ENCODE data around the gene FAM186B.

Gene FAM186B

GRCh38 chr12:49549735-49550692, 55.4 kb downstream of the FAM186B start:
- H3K4me3 ChIP-seq (ENCODE audit: low read length) = peak overlapping the region; percentile 79
- no peaks in the 10 kb centered on the region for H3K79me2 ChIP-seq (ENCODE audit: low read length)
- no peak for TF ChIP-seq EZH2phosphoT487 (IDR thresholded peaks at IDR 0.05; ENCODE audit: low read depth)
- TF ChIP-seq, protein P1, sequence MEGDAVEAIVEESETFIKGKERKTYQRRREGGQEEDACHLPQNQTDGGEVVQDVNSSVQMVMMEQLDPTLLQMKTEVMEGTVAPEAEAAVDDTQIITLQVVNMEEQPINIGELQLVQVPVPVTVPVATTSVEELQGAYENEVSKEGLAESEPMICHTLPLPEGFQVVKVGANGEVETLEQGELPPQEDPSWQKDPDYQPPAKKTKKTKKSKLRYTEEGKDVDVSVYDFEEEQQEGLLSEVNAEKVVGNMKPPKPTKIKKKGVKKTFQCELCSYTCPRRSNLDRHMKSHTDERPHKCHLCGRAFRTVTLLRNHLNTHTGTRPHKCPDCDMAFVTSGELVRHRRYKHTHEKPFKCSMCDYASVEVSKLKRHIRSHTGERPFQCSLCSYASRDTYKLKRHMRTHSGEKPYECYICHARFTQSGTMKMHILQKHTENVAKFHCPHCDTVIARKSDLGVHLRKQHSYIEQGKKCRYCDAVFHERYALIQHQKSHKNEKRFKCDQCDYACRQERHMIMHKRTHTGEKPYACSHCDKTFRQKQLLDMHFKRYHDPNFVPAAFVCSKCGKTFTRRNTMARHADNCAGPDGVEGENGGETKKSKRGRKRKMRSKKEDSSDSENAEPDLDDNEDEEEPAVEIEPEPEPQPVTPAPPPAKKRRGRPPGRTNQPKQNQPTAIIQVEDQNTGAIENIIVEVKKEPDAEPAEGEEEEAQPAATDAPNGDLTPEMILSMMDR (IDR thresholded peaks at IDR 0.05; ENCODE audit: low read depth, low read length) = no peak

GRCh38 chr12:49548822-49549648, 56.4 kb downstream of the FAM186B start:
- H3K27me3 ChIP-seq (ENCODE audit: low read depth, low read length) = 0 out of 2 replicates have a peak, but pooled peaks cover 4% of the 10 kb centered on the region
- H4K20me1 ChIP-seq (ENCODE audit: insufficient read depth, low read length) = no peaks in the 10 kb centered on the region
- H3K79me2 ChIP-seq (ENCODE audit: low read length) = no peaks in the 10 kb centered on the region
- H3K9ac ChIP-seq (ENCODE audit: low read length) = peak overlapping the region; percentile 60; the same call in 1 of the 2 replicates
- H3K36me3 ChIP-seq (replicated peaks; ENCODE audit: low read depth, low read length) = no peaks in the 10 kb centered on the region
- no peaks in the 10 kb centered on the region for H3K4me1 ChIP-seq (ENCODE audit: low read length)
- H3K4me2 ChIP-seq (ENCODE audit: low read length) = peak overlapping the region; percentile 56
- H3K4me3 ChIP-seq (ENCODE audit: low read length) = peak overlapping the region; percentile 79
- TF ChIP-seq EZH2phosphoT487 (IDR thresholded peaks at IDR 0.05; ENCODE audit: low read depth) = no peak
- TF ChIP-seq, protein P1 (IDR thresholded peaks at IDR 0.05; ENCODE audit: low read depth, low read length) = peak; percentile 21; the same call in 1 of the 2 replicates
- H3K27ac ChIP-seq (ENCODE audit: low read length) = no peak overlapping the region
- peak overlapping the region; percentile 74; the same call in 1 of the 2 replicates for H2AFZ ChIP-seq (ENCODE audit: low read depth, low read length)
- no peaks in the 10 kb centered on the region for H3K9me3 ChIP-seq (ENCODE audit: insufficient read depth, low read length)

More at GRCh38 chr12:49549735-49550692, 55.4 kb downstream of the FAM186B start:
- no peaks in the 10 kb centered on the region for H4K20me1 ChIP-seq (ENCODE audit: insufficient read depth, low read length)
- no peaks in the 10 kb centered on the region for H3K9me3 ChIP-seq (ENCODE audit: insufficient read depth, low read length)
- H3K4me1 ChIP-seq (ENCODE audit: low read length) = no peaks in the 10 kb centered on the region
- H3K27ac ChIP-seq (ENCODE audit: low read length) = no peak overlapping the region
- peak overlapping the region; percentile 56 for H3K4me2 ChIP-seq (ENCODE audit: low read length)
- H2AFZ ChIP-seq (ENCODE audit: low read depth, low read length) = peak overlapping the region; percentile 74; the same call in 1 of the 2 replicates
- 0 out of 2 replicates have a peak, but pooled peaks cover 4% of the 10 kb centered on the region for H3K27me3 ChIP-seq (ENCODE audit: low read depth, low read length)
- H3K36me3 ChIP-seq (replicated peaks; ENCODE audit: low read depth, low read length) = no peaks in the 10 kb centered on the region
- peak overlapping the region; percentile 60; the same call in 1 of the 2 replicates for H3K9ac ChIP-seq (ENCODE audit: low read length)

DNA sequence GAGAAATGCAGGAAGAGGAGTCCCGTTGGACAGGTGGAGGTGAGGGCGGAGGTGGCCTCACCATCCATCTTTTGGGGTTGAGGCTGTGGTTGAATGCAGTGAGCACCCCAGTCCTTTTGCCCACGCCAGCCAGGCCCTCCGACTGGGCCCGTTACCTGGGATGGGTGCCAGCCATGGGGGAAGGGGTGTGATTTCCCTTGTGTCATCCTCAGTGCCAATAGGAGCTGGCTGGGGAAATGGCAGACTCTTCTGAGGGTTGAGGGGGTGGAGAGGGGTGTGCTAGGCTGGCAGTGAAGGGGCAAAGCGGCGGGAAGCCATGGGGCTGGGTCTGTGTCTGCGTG, 57.0 kb downstream of the FAM186B start:
- Histone ChIP-seq H3K4me3 (ENCODE audit: low read length) (peak overlapping the region; percentile 79), H3K9ac (ENCODE audit: low read length) (peak overlapping the region; percentile 60; the same call in 1 of the 2 replicates), H3K36me3 (replicated peaks; ENCODE audit: low read depth, low read length) (no peaks in the 10 kb centered on the region), H3K27me3 (ENCODE audit: low read depth, low read length) (0 out of 2 replicates have a peak, but pooled peaks cover 4% of the 10 kb centered on the region), H4K20me1 (ENCODE audit: insufficient read depth, low read length) (no peaks in the 10 kb centered on the region), H3K27ac (ENCODE audit: low read length) (no peak overlapping the region), H2AFZ (ENCODE audit: low read depth, low read length) (no peak overlapping the region), H3K4me2 (ENCODE audit: low read length) (peak overlapping the region; percentile 56), H3K79me2 (ENCODE audit: low read length) (no peaks in the 10 kb centered on the region), H3K9me3 (ENCODE audit: insufficient read depth, low read length) (no peaks in the 10 kb centered on the region), H3K4me1 (ENCODE audit: low read length) (no peaks in the 10 kb centered on the region)
- TF ChIP-seq EZH2phosphoT487 (IDR thresholded peaks at IDR 0.05; ENCODE audit: low read depth) = no peak
- TF ChIP-seq, protein P1 (IDR thresholded peaks at IDR 0.05; ENCODE audit: low read depth, low read length) = no peak
